Uterus (tissue), 4 donors: ENCODE data around the gene EMILIN2. TPM values are rescaled to one million over a fixed set of nuclear protein-coding genes. Genes with fewer than 3 reads are reported as not detected.

ENCODE experiments used
- DNase-seq, 2 donors: peaks; one replicate each; pipeline ENCODE4 v3.0.0-alpha.2; 2019 to 2020
- H3K27ac ChIP-seq, 2 donors: fragments of 200-600 bp; sonication (generic); 1 replicate in 1 of 2; 2 replicates in 1 of 2; pipeline ENCODE4 v1.5.1; 2016 to 2018
- H3K27me3 ChIP-seq, 2 donors: fragments of 200-600 bp; sonication (generic); one replicate each; pipeline ENCODE4 v1.5.1; 2018 to 2019; ENCODE audit warnings: control low read depth in 1 of 2
- H3K36me3 ChIP-seq, 2 donors: fragments of 200-600 bp; sonication (generic); one replicate each; pipeline ENCODE4 v1.5.1; 2019; ENCODE audit warnings: control low read depth in 1 of 2
- H3K4me1 ChIP-seq, 2 donors: fragments of 200-600 bp; sonication (generic); one replicate each; pipeline ENCODE4 v1.5.1; 2018 to 2019; ENCODE audit warnings: control low read depth in 1 of 2
- H3K4me3 ChIP-seq, 2 donors: fragments of 200-600 bp; sonication (generic); 1 replicate in 1 of 2; 2 replicates in 1 of 2; pipeline ENCODE4 v1.5.1; 2018 to 2019; ENCODE audit warnings: mild to moderate bottlenecking in 1 of 2
- H3K9me3 ChIP-seq, 2 donors: fragments of 200-600 bp; sonication (generic); one replicate each; pipeline ENCODE4 v1.5.1; 2019; ENCODE audit warnings: control low read depth in 1 of 2
- POLR2A ChIP-seq, 2 donors: fragments of 450-650 bp; IDR thresholded peaks; one replicate each; pipeline ENCODE4 v1.6.1; 2016; ENCODE audit warnings: antibody characterized with exemption in 2 of 2, mild to moderate bottlenecking in 1 of 2, moderate library complexity in 1 of 2
- intact Hi-C: fragments of 100-400 bp; cut with DNase I; formaldehyde crosslinking; loops from one replicate; pipeline ENCODE4 v1.15.1; 2023; ENCODE audit warnings: low total_unique reads
- total RNA-seq, 4 donors: library from RNA; depleted of rRNA in 3 of 4; stranded (reverse); fragments of >200 nt in 3 of 4; gene quantifications; one replicate each; pipeline versions ENCODE4 v1.1.0 to v1.2.4, GENCODE V29; 2014 to 2023
- TF ChIP-seq, protein P1 (sequence below), 4 experiments: fragments of 200-600 bp in 2 of 4; fragments of 450-650 bp in 2 of 4; sonication (generic) in 2 of 4; IDR thresholded peaks; one replicate each; pipeline ENCODE4 v1.5.1; 2016 to 2019; ENCODE audit warnings: antibody characterized with exemption in 4 of 4, mild to moderate bottlenecking in 2 of 4, moderate library complexity in 1 of 4
- donor health status: DM: yes; HTN: yes; CAD: no.

The EMILIN2 gene
- total RNA-seq, 4 donors from 2014 or later: 25.6 to 60.2 (median 43.2) TPM

DNA sequence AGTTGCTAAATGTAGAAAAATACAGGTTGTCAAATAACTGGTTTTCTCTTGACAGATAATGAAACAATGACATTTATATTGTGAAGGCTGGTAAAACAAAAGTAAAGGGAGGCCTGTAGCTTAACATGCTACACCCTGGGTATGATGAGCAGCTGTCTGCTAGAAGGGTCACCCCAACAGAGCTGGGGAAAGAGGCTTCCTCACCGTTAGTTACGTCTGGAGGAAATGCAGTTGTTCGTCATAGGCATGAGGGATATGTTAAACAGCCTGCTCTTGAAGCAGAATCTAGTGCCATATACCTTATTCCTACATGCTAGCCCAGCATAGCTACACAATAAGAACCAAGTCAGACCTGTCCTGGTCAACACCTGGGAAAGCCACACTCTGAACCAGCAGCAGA is 116.2 kb downstream of the EMILIN2 start:
- Histone ChIP-seq H3K4me1 (peaks cover 3 to 14% of the 10 kb centered on the region in 2 donors), H3K4me3 (no peak overlapping the region), H3K9me3 (no peaks in the 10 kb centered on the region), H3K36me3 (no peaks in the 10 kb centered on the region), H3K27me3 (no peaks in the 10 kb centered on the region), H3K27ac (peak overlapping the region; percentile 20 to 33)
- TF ChIP-seq POLR2A (IDR thresholded peaks at IDR 0.05): no peak
- TF ChIP-seq, protein P1, sequence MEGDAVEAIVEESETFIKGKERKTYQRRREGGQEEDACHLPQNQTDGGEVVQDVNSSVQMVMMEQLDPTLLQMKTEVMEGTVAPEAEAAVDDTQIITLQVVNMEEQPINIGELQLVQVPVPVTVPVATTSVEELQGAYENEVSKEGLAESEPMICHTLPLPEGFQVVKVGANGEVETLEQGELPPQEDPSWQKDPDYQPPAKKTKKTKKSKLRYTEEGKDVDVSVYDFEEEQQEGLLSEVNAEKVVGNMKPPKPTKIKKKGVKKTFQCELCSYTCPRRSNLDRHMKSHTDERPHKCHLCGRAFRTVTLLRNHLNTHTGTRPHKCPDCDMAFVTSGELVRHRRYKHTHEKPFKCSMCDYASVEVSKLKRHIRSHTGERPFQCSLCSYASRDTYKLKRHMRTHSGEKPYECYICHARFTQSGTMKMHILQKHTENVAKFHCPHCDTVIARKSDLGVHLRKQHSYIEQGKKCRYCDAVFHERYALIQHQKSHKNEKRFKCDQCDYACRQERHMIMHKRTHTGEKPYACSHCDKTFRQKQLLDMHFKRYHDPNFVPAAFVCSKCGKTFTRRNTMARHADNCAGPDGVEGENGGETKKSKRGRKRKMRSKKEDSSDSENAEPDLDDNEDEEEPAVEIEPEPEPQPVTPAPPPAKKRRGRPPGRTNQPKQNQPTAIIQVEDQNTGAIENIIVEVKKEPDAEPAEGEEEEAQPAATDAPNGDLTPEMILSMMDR (IDR thresholded peaks at IDR 0.05): no peak
- intact Hi-C loops: no loop called here
- DNase-seq: no peak

DNA sequence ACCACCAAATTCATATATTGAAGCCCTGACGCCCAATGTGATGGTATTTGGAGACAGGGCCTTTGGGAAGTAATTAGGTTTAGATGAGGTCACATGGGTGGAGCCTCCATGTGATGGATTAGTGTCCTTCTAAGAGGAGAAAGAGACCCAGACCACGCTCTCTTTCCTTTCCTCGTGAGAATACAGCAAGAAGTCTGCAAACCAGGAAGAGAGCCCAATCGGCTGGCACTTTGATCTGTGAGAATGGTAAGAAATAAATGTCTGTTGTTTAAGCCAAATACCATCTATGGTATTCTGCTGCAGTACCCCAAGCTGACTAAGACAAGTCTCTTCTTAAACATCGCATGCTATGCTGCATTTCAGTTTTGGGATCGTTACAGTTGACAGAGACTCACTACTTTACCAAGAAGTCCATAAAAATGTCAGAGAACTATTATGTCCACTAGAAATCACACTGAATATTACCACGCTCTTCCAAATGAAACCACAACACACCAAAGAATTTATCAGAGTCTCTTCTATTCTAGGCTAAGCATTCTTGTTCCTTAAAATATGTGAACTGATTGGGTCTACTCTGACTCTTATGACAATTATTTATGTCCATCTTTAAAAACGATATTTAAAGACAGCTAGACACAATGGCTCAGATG is 117.7 kb downstream of the EMILIN2 start:
- Histone ChIP-seq H3K9me3 (no peaks in the 10 kb centered on the region), H3K36me3 (no peaks in the 10 kb centered on the region), H3K4me3 (no peak overlapping the region), H3K27me3 (no peaks in the 10 kb centered on the region), H3K4me1 (peaks cover 0 to 7% of the 10 kb centered on the region in 2 donors), H3K27ac (peak overlapping the region in 1 of 2 donors; percentile 32)
- intact Hi-C loops: no loop called here
- TF ChIP-seq POLR2A (IDR thresholded peaks at IDR 0.05): no peak
- TF ChIP-seq, protein P1 (IDR thresholded peaks at IDR 0.05): no peak
- DNase-seq: no peak

Other genes starting within 250 kb of the EMILIN2 start
- 100 to 1,000 TPM in 2 of 4 donors, 10 to 100 TPM in 2; 58.4 to 270 (median 98.6) TPM for gene SMCHD1, start 191.3 kb upstream of the EMILIN2 start, total RNA-seq
- gene LPIN2, start 166.1 kb downstream of the EMILIN2 start, total RNA-seq: 10 to 100 TPM in 3 of 4 donors, 1 to 10 TPM in 1; 7.4 to 53.0 (median 29.5) TPM